Measurements from ENCODE around the gene BABAM2. TPM values are rescaled to one million over a fixed set of nuclear protein-coding genes. Genes with fewer than 3 reads are reported as not detected.

Gene BABAM2
- total RNA-seq, 2 experiments from 2014 or later = 19.7 to 33.2 TPM

DNA sequence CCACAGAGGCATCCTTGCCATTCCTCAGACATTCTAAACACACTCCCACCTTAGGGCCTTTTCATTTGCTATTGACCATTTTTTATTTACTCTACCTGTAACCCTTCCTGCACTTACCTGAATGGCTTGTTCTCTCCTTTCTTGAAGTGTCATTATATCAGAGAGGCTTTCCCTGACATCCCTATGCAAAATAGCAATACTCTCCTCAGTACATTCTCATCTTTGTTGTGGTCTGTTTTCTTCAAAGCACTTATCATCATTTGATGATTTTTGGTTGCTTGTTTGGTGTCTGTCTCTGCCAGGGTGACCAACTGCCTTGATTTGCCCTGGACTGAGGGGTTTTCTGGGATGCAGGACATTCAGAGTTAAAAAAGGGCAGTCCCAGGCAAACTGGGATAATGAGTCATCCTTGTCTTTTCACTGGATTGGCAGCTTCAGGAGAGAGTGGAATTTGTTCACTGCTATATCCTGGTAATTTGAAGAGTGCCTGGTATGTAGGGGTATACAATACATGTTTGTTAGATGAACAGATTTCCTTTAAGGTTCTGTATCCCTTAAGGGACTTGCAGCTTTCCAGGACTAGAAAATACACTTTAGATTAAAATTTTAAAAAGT is 102.4 kb downstream of the BABAM2 start:
- CTCF ChIA-PET (ENCODE audit: unreplicated experiment) = no interaction called here
- H3K4me1 ChIP-seq (ENCODE audit: insufficient read depth, low read length, poor library complexity, severe bottlenecking) = no peaks in the 10 kb centered on the region
- H3K9me3 ChIP-seq (ENCODE audit: low read length) = no peaks in the 10 kb centered on the region
- no peak overlapping the region for H3K27ac ChIP-seq (ENCODE audit: low read depth, low read length, poor library complexity, severe bottlenecking)
- H3K4me2 ChIP-seq (ENCODE audit: low read length) = no peak overlapping the region
- no peak for DNase-seq (ENCODE audit: low spot score)
- TF ChIP-seq, protein P1, sequence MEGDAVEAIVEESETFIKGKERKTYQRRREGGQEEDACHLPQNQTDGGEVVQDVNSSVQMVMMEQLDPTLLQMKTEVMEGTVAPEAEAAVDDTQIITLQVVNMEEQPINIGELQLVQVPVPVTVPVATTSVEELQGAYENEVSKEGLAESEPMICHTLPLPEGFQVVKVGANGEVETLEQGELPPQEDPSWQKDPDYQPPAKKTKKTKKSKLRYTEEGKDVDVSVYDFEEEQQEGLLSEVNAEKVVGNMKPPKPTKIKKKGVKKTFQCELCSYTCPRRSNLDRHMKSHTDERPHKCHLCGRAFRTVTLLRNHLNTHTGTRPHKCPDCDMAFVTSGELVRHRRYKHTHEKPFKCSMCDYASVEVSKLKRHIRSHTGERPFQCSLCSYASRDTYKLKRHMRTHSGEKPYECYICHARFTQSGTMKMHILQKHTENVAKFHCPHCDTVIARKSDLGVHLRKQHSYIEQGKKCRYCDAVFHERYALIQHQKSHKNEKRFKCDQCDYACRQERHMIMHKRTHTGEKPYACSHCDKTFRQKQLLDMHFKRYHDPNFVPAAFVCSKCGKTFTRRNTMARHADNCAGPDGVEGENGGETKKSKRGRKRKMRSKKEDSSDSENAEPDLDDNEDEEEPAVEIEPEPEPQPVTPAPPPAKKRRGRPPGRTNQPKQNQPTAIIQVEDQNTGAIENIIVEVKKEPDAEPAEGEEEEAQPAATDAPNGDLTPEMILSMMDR (conservative IDR thresholded peaks at IDR 0.05; ENCODE audit: low read length) = no peak
- TF ChIP-seq EZH2phosphoT487 (IDR thresholded peaks at IDR 0.05; ENCODE audit: borderline replicate concordance, low read depth, low read length) = no peak
- BruUV-seq (replicated peaks) = no TSS peak
- H3K79me2 ChIP-seq (ENCODE audit: insufficient read depth, low read depth, low read length) = no peaks in the 10 kb centered on the region
- no peaks in the 10 kb centered on the region for H3K36me3 ChIP-seq (ENCODE audit: insufficient read depth, low read length)
- no peak overlapping the region for H2AFZ ChIP-seq (ENCODE audit: low read length)
- no peak overlapping the region for H3K4me3 ChIP-seq (ENCODE audit: low read depth, low read length, poor library complexity, severe bottlenecking)
- POLR2A ChIA-PET = no interaction called here
- no peaks in the 10 kb centered on the region for H3K9me2 ChIP-seq (ENCODE audit: insufficient read depth, low read length)
- intact Hi-C loops (cut with micrococcal nuclease; ENCODE audit: unreplicated experiment) = no loop called here
- H4K20me1 ChIP-seq (ENCODE audit: insufficient read depth, low read length) = no peaks in the 10 kb centered on the region

DNA sequence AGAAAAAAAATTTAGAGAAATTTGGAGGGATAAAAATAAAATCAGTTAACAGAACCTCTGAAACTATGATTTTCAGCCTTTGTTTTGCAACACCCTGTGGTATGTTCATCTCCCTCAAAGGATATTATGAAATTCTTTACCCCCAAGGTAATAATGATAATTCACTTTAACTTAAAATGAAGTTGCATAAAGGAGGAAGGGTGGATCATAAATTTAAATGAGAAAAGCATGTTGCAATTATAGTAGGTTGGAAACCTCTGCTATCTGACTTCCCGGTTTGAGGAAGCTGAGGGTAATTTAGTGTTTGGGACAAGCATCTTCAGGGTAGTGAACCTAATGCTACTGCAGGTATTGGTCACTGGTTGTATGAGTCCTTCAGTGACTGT is 102.9 kb downstream of the BABAM2 start:
- no peaks in the 10 kb centered on the region for H4K20me1 ChIP-seq (ENCODE audit: insufficient read depth, low read length)
- POLR2A ChIA-PET = no interaction called here
- H3K4me3 ChIP-seq (ENCODE audit: low read depth, low read length, poor library complexity, severe bottlenecking) = no peak overlapping the region
- H3K4me2 ChIP-seq (ENCODE audit: low read length) = no peak overlapping the region
- H3K27ac ChIP-seq (ENCODE audit: low read depth, low read length, poor library complexity, severe bottlenecking) = no peak overlapping the region
- H3K79me2 ChIP-seq (ENCODE audit: insufficient read depth, low read depth, low read length) = no peaks in the 10 kb centered on the region
- TF ChIP-seq EZH2phosphoT487 (IDR thresholded peaks at IDR 0.05; ENCODE audit: borderline replicate concordance, low read depth, low read length) = no peak
- TF ChIP-seq, protein P1 (conservative IDR thresholded peaks at IDR 0.05; ENCODE audit: low read length) = no peak
- CTCF ChIA-PET (ENCODE audit: unreplicated experiment) = no interaction called here
- no peak overlapping the region for H2AFZ ChIP-seq (ENCODE audit: low read length)
- intact Hi-C loops (cut with micrococcal nuclease; ENCODE audit: unreplicated experiment) = no loop called here
- H3K9me2 ChIP-seq (ENCODE audit: insufficient read depth, low read length) = no peaks in the 10 kb centered on the region
- BruUV-seq (replicated peaks) = no TSS peak
- H3K4me1 ChIP-seq (ENCODE audit: insufficient read depth, low read length, poor library complexity, severe bottlenecking) = no peaks in the 10 kb centered on the region
- no peaks in the 10 kb centered on the region for H3K36me3 ChIP-seq (ENCODE audit: insufficient read depth, low read length)
- no peaks in the 10 kb centered on the region for H3K9me3 ChIP-seq (ENCODE audit: low read length)
- no peak for DNase-seq (ENCODE audit: low spot score)

DNA sequence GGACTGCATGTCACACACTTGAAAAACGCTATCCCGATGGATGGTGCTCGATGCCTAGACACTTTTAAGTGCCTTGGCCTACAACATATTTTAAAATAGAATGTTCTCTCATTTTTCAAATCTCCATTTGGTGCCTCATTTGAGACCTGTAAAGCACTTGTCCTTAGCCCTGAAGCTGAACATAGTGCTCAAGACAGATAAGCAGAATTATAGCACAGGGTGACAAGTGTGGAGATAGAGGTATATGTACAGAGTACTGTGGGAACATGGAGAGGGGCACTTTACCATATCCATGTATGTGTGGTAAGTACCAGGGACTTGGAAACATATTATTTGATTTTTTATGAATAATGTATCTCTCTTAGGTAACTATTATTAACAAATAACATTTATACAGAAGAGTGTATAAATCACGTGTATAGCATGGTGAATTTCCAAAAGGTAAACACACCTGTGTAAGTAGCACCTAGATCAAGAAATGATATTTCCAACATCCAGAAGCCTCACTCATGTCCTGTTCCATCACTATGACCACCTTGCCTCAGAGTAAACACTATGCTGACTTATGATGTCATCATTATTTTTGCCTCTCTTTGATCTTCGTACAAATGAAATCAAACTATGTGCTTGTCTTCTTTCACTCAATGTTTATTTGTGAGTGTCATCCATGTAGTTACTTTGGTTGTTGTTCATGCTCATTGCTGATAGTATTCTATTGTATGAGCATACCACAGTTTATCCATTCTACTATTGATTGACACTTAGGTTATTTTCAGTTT is 103.6 kb downstream of the BABAM2 start:
- Histone ChIP-seq H3K36me3 (ENCODE audit: insufficient read depth, low read length) (no peaks in the 10 kb centered on the region), H2AFZ (ENCODE audit: low read length) (no peak overlapping the region), H3K4me3 (ENCODE audit: low read depth, low read length, poor library complexity, severe bottlenecking) (no peak overlapping the region), H3K79me2 (ENCODE audit: insufficient read depth, low read depth, low read length) (no peaks in the 10 kb centered on the region), H3K4me1 (ENCODE audit: insufficient read depth, low read length, poor library complexity, severe bottlenecking) (no peaks in the 10 kb centered on the region), H3K9me3 (ENCODE audit: low read length) (no peaks in the 10 kb centered on the region), H3K9me2 (ENCODE audit: insufficient read depth, low read length) (no peaks in the 10 kb centered on the region), H4K20me1 (ENCODE audit: insufficient read depth, low read length) (no peaks in the 10 kb centered on the region), H3K4me2 (ENCODE audit: low read length) (no peak overlapping the region), H3K27ac (ENCODE audit: low read depth, low read length, poor library complexity, severe bottlenecking) (no peak overlapping the region)
- ChIA-PET POLR2A (no interaction called here), CTCF (ENCODE audit: unreplicated experiment) (no interaction called here)
- no peak for DNase-seq (ENCODE audit: low spot score)
- intact Hi-C loops (cut with micrococcal nuclease; ENCODE audit: unreplicated experiment) = no loop called here
- no peak for TF ChIP-seq EZH2phosphoT487 (IDR thresholded peaks at IDR 0.05; ENCODE audit: borderline replicate concordance, low read depth, low read length)
- TF ChIP-seq, protein P1 (conservative IDR thresholded peaks at IDR 0.05; ENCODE audit: low read length) = no peak
- no TSS peak for BruUV-seq (replicated peaks)
